Stomach (tissue), 9 donors: ENCODE data around the gene SCAP. TPM values are rescaled to one million over a fixed set of nuclear protein-coding genes. Genes with fewer than 3 reads are reported as not detected.

Experiments
- DNase-seq, 2 donors: peaks; one replicate each; pipeline versions ENCODE4 v3.0.0 to v3.0.0-alpha.2; 2013 to 2019
- H3K27ac ChIP-seq, 5 donors: fragments of 200-600 bp in 4 of 5; sonication (generic) in 4 of 5; one replicate each; pipeline ENCODE4 v1.5.1; 2013 to 2019; ENCODE audit warnings: mild to moderate bottlenecking in 1 of 5, moderate library complexity in 1 of 5
- H3K27me3 ChIP-seq, 3 donors: fragments of 200-600 bp; sonication (generic); one replicate each; pipeline ENCODE4 v1.5.1; 2017 to 2019; ENCODE audit warnings: mixed run types in 1 of 3
- H3K36me3 ChIP-seq, 4 donors: fragments of 200-600 bp; sonication (generic); 1 replicate in 3 of 4; 2 replicates in 1 of 4; pipeline ENCODE4 v1.5.1; 2016 to 2019
- H3K4me1 ChIP-seq, 4 donors: fragments of 200-600 bp; sonication (generic); one replicate each; pipeline ENCODE4 v1.5.1; 2016 to 2019
- H3K4me3 ChIP-seq, 4 donors: fragments of 200-600 bp; sonication (generic) in 3 of 4; one replicate each; pipeline ENCODE4 v1.5.1; 2016 to 2019; ENCODE audit warnings: mild to moderate bottlenecking in 1 of 4
- H3K9me3 ChIP-seq, 4 donors: fragments of 200-600 bp; sonication (generic); one replicate each; pipeline ENCODE4 v1.5.1; 2016 to 2019
- EP300 ChIP-seq: sonication (generic); formaldehyde crosslinking; IDR thresholded peaks from one replicate; pipeline ENCODE4 v1.6.1; 2017; ENCODE audit warnings: antibody characterized with exemption
- POLR2A ChIP-seq, 4 donors: fragments of 450-650 bp; IDR thresholded peaks; one replicate each; pipeline ENCODE4 v1.6.1; 2016; ENCODE audit warnings: antibody characterized with exemption in 4 of 4, control low read depth in 2 of 4, mild to moderate bottlenecking in 1 of 4, moderate library complexity in 1 of 4
- POLR2AphosphoS5 ChIP-seq, 3 donors: sonication (generic); formaldehyde crosslinking; IDR thresholded peaks; one replicate each; pipeline ENCODE4 v1.6.1; 2016; ENCODE audit warnings: antibody characterized with exemption in 3 of 3
- WGBS, 5 donors: extraction: QIAGEN DNeasy Blood & Tissue Kit in 3 of 5; methylation state at CpG; one replicate each; pipeline versions ENCODE4 v1.1.5 to v1.1.7; 2013 to 2018; 5-methylcytosine and 5-hydroxymethylcytosine counted together
- intact Hi-C: fragments of 100-400 bp; cut with DNase I; formaldehyde crosslinking; loops from one replicate; pipeline ENCODE4 v1.15.1; 2023; ENCODE audit warnings: low total_unique reads
- polyA plus RNA-seq, 3 donors: library from polyadenylated mRNA; stranded (reverse); fragments of 200-250 nt; gene quantifications; one replicate each; pipeline ENCODE4 v1.2.3, GENCODE V29; 2013
- total RNA-seq, 5 donors: library from RNA; depleted of rRNA; stranded (reverse); fragments of >200 nt; gene quantifications; one replicate each; pipeline versions ENCODE4 v1.1.0 to v1.2.3, GENCODE V29; 2014 to 2016
- TF ChIP-seq, protein P1 (sequence below), 7 experiments: fragments of 450-650 bp in 4 of 7; fragments of 200-600 bp in 3 of 7; sonication (generic) in 3 of 7; IDR thresholded peaks; one replicate each; pipeline ENCODE4 v1.5.1; 2016 to 2019; ENCODE audit warnings: antibody characterized with exemption in 7 of 7, control low read depth in 2 of 7, mild to moderate bottlenecking in 1 of 7
- donor health status: healthy with polysubstance abuse.
- donor health status: Bipolar disorder and iron deficiency.
- donor health status: healthy.

Gene SCAP
- total and polyA plus RNA-seq, 8 donors, result 15.6 to 223 (median 47.3) TPM

DNA sequence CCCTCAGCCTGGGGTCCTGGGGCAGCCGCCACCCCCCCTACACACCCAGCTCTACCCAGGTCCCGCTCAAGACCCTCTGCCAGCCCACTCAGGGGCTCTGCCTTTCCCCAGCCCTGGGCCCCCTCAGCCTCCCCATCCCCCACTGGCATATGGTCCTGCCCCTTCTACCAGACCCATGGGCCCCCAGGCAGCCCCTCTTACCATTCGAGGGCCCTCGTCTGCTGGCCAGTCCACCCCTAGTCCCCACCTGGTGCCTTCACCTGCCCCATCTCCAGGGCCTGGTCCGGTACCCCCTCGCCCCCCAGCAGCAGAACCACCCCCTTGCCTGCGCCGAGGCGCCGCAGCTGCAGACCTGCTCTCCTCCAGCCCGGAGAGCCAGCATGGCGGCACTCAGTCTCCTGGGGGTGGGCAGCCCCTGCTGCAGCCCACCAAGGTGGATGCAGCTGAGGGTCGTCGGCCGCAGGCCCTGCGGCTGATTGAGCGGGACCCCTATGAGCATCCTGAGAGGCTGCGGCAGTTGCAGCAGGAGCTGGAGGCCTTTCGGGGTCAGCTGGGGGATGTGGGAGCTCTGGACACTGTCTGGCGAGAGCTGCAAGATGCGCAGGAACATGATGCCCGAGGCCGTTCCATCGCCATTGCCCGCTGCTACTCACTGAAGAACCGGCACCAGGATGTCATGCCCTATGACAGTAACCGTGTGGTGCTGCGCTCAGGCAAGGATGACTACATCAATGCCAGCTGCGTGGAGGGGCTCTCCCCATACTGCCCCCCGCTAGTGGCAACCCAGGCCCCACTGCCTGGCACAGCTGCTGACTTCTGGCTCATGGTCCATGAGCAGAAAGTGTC lies 64.7 kb downstream of the SCAP start:
- Histone ChIP-seq H3K4me3 (no peak overlapping the region), H3K36me3 (peaks cover 76 to 100% (median 100%) of the 10 kb centered on the region in 4 donors), H3K9me3 (no peaks in the 10 kb centered on the region), H3K4me1 (peaks cover 0 to 16% (median 8%) of the 10 kb centered on the region in 4 donors), H3K27ac (no peak overlapping the region), H3K27me3 (no peaks in the 10 kb centered on the region)
- 92 to 100% (median 94%) methylated on average over 3 to 30 of the region's 30 CpGs for WGBS, 5 donors
- no peak for DNase-seq
- intact Hi-C loops, result no loop called here
- TF ChIP-seq POLR2AphosphoS5 (IDR thresholded peaks at IDR 0.05), result no peak
- no peak for TF ChIP-seq EP300
- TF ChIP-seq, protein P1, sequence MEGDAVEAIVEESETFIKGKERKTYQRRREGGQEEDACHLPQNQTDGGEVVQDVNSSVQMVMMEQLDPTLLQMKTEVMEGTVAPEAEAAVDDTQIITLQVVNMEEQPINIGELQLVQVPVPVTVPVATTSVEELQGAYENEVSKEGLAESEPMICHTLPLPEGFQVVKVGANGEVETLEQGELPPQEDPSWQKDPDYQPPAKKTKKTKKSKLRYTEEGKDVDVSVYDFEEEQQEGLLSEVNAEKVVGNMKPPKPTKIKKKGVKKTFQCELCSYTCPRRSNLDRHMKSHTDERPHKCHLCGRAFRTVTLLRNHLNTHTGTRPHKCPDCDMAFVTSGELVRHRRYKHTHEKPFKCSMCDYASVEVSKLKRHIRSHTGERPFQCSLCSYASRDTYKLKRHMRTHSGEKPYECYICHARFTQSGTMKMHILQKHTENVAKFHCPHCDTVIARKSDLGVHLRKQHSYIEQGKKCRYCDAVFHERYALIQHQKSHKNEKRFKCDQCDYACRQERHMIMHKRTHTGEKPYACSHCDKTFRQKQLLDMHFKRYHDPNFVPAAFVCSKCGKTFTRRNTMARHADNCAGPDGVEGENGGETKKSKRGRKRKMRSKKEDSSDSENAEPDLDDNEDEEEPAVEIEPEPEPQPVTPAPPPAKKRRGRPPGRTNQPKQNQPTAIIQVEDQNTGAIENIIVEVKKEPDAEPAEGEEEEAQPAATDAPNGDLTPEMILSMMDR (IDR thresholded peaks at IDR 0.05), result no peak
- TF ChIP-seq POLR2A (IDR thresholded peaks at IDR 0.05), result no peak

- H3K4me1 ChIP-seq, result peaks cover 5 to 23% (median 14%) of the 10 kb centered on the region in 4 donors
- no peak overlapping the region for H3K4me3 ChIP-seq
- no peak for DNase-seq
- 59 to 80% (median 73%) methylated on average over 7 to 10 of the region's 10 CpGs for WGBS, 5 donors
- intact Hi-C loops, result no loop called here
- H3K9me3 ChIP-seq, result no peaks in the 10 kb centered on the region
- no peaks in the 10 kb centered on the region for H3K27me3 ChIP-seq
- TF ChIP-seq EP300, result no peak
- H3K27ac ChIP-seq, result no peak overlapping the region
- H3K36me3 ChIP-seq, result peaks cover 76 to 100% (median 97%) of the 10 kb centered on the region in 4 donors
These were observed 65.4 kb downstream of the SCAP start for GRCh38 chr3:47410417-47410720.

DNA sequence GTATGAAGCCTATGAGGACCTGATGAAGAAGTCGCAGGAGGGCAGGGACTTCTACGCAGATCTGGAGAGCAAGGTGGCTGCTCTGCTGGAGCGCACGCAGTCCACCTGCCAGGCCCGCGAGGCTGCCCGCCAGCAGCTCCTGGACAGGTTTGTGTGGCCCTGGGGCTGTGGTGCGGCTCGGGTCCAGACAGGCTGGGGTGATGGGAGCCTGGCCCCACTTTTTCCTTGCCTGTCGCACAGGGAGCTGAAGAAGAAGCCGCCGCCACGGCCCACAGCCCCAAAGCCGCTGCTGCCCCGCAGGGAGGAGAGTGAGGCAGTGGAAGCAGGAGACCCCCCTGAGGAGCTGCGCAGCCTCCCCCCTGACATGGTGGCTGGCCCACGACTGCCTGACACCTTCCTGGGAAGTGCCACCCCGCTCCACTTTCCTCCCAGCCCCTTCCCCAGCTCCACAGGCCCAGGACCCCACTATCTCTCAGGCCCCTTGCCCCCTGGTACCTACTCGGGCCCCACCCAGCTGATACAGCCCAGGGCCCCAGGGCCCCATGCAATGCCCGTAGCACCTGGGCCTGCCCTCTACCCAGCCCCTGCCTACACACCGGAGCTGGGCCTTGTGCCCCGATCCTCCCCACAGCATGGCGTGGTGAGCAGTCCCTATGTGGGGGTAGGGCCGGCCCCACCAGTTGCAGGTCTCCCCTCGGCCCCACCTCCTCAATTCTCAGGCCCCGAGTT lies 65.9 kb downstream of the SCAP start:
- no peak overlapping the region for H3K27ac ChIP-seq
- DNase-seq, result no peak
- no peaks in the 10 kb centered on the region for H3K9me3 ChIP-seq
- H3K27me3 ChIP-seq, result no peaks in the 10 kb centered on the region
- peaks cover 76 to 98% (median 91%) of the 10 kb centered on the region in 4 donors for H3K36me3 ChIP-seq
- H3K4me3 ChIP-seq, result no peak overlapping the region
- peaks cover 10 to 28% (median 19%) of the 10 kb centered on the region in 4 donors for H3K4me1 ChIP-seq
- 87 to 91% (median 89%) methylated on average over 24 to 26 of the region's 26 CpGs for WGBS, 5 donors
- intact Hi-C loops, result no loop called here
- TF ChIP-seq, protein P1 (IDR thresholded peaks at IDR 0.05), result no peak
- no peak for TF ChIP-seq EP300
- TF ChIP-seq POLR2A (IDR thresholded peaks at IDR 0.05), result no peak
- TF ChIP-seq POLR2AphosphoS5 (IDR thresholded peaks at IDR 0.05), result no peak

- TF ChIP-seq POLR2A (IDR thresholded peaks at IDR 0.05) (no peak), EP300 (no peak), POLR2AphosphoS5 (IDR thresholded peaks at IDR 0.05) (no peak)
- TF ChIP-seq, protein P1 (IDR thresholded peaks at IDR 0.05), result no peak
- Histone ChIP-seq H3K27me3 (no peaks in the 10 kb centered on the region), H3K36me3 (peaks cover 71 to 92% (median 86%) of the 10 kb centered on the region in 4 donors), H3K4me3 (no peak overlapping the region), H3K27ac (no peak overlapping the region), H3K4me1 (peaks cover 15 to 29% (median 25%) of the 10 kb centered on the region in 4 donors), H3K9me3 (no peaks in the 10 kb centered on the region)
- DNase-seq, result no peak
- intact Hi-C loops, result no loop called here
- WGBS, 5 donors, result 88 to 91% (median 89%) methylated on average over 13 to 15 of the region's 15 CpGs
These were observed 66.5 kb downstream of the SCAP start for GRCh38 chr3:47409284-47409683.
